ENCODE results near the gene DMAC2L. TPM values are rescaled to one million over a fixed set of nuclear protein-coding genes. Genes with fewer than 3 reads are reported as not detected.

Gene DMAC2L
- total RNA-seq, 1 experiment from 2014 or later, result 14.0 TPM

DNA sequence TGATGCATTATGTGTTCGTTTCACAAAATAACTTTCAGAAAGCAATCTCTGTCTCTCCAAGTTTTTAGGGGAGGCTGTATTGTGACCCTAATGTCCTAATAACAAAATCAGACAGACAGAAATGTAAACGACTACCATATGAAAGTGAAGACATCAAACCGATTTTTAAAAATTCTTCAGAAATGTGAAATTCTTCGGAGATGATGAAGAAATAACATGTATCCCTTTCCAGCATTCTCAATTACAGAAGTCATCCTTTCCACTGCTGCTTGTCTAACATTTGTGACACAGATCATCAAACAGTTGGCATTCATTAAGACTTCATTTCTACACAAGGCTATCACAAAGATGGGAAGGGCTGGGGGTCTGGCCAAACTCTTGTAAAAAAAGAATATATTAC lies 41.0 kb downstream of the DMAC2L start (continued):
- TF ChIP-seq SOX15 (CRISPR knock-in tag; IDR thresholded peaks at IDR 0.05) (no peak), NR1H2 (CRISPR knock-in tag; IDR thresholded peaks at IDR 0.05) (no peak), TEAD4 (CRISPR knock-in tag; IDR thresholded peaks at IDR 0.05) (no peak), MYBL2 (CRISPR knock-in tag; IDR thresholded peaks at IDR 0.05) (no peak), ZNF423 (CRISPR knock-in tag; IDR thresholded peaks at IDR 0.05) (no peak)
- TF ChIP-seq, protein P1, sequence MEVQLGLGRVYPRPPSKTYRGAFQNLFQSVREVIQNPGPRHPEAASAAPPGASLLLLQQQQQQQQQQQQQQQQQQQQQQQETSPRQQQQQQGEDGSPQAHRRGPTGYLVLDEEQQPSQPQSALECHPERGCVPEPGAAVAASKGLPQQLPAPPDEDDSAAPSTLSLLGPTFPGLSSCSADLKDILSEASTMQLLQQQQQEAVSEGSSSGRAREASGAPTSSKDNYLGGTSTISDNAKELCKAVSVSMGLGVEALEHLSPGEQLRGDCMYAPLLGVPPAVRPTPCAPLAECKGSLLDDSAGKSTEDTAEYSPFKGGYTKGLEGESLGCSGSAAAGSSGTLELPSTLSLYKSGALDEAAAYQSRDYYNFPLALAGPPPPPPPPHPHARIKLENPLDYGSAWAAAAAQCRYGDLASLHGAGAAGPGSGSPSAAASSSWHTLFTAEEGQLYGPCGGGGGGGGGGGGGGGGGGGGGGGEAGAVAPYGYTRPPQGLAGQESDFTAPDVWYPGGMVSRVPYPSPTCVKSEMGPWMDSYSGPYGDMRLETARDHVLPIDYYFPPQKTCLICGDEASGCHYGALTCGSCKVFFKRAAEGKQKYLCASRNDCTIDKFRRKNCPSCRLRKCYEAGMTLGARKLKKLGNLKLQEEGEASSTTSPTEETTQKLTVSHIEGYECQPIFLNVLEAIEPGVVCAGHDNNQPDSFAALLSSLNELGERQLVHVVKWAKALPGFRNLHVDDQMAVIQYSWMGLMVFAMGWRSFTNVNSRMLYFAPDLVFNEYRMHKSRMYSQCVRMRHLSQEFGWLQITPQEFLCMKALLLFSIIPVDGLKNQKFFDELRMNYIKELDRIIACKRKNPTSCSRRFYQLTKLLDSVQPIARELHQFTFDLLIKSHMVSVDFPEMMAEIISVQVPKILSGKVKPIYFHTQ (CRISPR knock-in tag; IDR thresholded peaks at IDR 0.05), result no peak
- TF ChIP-seq, protein P2, sequence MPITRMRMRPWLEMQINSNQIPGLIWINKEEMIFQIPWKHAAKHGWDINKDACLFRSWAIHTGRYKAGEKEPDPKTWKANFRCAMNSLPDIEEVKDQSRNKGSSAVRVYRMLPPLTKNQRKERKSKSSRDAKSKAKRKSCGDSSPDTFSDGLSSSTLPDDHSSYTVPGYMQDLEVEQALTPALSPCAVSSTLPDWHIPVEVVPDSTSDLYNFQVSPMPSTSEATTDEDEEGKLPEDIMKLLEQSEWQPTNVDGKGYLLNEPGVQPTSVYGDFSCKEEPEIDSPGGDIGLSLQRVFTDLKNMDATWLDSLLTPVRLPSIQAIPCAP (CRISPR knock-in tag; IDR thresholded peaks at IDR 0.05), result no peak
- TF ChIP-seq, protein P3, sequence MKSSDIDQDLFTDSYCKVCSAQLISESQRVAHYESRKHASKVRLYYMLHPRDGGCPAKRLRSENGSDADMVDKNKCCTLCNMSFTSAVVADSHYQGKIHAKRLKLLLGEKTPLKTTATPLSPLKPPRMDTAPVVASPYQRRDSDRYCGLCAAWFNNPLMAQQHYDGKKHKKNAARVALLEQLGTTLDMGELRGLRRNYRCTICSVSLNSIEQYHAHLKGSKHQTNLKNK (CRISPR knock-in tag; IDR thresholded peaks at IDR 0.05), result no peak
- TF ChIP-seq, protein P4, sequence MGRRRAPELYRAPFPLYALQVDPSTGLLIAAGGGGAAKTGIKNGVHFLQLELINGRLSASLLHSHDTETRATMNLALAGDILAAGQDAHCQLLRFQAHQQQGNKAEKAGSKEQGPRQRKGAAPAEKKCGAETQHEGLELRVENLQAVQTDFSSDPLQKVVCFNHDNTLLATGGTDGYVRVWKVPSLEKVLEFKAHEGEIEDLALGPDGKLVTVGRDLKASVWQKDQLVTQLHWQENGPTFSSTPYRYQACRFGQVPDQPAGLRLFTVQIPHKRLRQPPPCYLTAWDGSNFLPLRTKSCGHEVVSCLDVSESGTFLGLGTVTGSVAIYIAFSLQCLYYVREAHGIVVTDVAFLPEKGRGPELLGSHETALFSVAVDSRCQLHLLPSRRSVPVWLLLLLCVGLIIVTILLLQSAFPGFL (CRISPR knock-in tag; IDR thresholded peaks at IDR 0.05; ENCODE audit: borderline replicate concordance), result no peak

DNA sequence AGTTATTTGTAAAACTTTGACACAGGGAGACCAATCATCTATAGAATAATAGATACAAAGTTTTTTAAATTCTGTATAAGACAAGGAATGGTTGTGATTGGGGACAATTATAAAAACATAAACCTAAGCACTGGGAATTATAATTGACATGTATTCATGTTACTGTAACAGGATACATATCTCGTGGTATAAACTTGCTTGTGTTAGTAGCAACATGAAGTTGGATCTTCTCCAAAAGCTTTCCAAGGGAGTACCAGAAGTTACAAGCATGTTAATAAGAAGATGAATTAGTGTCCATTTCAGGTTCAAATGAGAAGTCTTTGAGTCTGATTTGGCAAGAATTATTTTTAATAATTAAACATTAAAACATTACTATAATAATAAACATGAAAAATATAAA lies 42.4 kb downstream of the DMAC2L start:
- ChIA-PET POLR2A (no interaction called here), CTCF (no interaction called here)
- no peaks in the 10 kb centered on the region for H3K36me3 Mint-ChIP-seq
- 0 out of 2 replicates have a peak, but pooled peaks cover 2% of the 10 kb centered on the region for H3K4me1 Mint-ChIP-seq
- no peak overlapping the region for H3K27ac Mint-ChIP-seq
- DNase-seq (ENCODE audit: low spot score), result no peak
- ATAC-seq, result no peak
- H3K4me3 Mint-ChIP-seq, result no peak overlapping the region
- no peaks in the 10 kb centered on the region for H3K9me3 Mint-ChIP-seq
- no peaks in the 10 kb centered on the region for H3K27me3 Mint-ChIP-seq (ENCODE audit: low read depth)
- TF ChIP-seq, protein P5, sequence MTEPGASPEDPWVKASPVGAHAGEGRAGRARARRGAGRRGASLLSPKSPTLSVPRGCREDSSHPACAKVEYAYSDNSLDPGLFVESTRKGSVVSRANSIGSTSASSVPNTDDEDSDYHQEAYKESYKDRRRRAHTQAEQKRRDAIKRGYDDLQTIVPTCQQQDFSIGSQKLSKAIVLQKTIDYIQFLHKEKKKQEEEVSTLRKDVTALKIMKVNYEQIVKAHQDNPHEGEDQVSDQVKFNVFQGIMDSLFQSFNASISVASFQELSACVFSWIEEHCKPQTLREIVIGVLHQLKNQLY (CRISPR knock-in tag; IDR thresholded peaks at IDR 0.05), result no peak
- TF ChIP-seq, protein P6, sequence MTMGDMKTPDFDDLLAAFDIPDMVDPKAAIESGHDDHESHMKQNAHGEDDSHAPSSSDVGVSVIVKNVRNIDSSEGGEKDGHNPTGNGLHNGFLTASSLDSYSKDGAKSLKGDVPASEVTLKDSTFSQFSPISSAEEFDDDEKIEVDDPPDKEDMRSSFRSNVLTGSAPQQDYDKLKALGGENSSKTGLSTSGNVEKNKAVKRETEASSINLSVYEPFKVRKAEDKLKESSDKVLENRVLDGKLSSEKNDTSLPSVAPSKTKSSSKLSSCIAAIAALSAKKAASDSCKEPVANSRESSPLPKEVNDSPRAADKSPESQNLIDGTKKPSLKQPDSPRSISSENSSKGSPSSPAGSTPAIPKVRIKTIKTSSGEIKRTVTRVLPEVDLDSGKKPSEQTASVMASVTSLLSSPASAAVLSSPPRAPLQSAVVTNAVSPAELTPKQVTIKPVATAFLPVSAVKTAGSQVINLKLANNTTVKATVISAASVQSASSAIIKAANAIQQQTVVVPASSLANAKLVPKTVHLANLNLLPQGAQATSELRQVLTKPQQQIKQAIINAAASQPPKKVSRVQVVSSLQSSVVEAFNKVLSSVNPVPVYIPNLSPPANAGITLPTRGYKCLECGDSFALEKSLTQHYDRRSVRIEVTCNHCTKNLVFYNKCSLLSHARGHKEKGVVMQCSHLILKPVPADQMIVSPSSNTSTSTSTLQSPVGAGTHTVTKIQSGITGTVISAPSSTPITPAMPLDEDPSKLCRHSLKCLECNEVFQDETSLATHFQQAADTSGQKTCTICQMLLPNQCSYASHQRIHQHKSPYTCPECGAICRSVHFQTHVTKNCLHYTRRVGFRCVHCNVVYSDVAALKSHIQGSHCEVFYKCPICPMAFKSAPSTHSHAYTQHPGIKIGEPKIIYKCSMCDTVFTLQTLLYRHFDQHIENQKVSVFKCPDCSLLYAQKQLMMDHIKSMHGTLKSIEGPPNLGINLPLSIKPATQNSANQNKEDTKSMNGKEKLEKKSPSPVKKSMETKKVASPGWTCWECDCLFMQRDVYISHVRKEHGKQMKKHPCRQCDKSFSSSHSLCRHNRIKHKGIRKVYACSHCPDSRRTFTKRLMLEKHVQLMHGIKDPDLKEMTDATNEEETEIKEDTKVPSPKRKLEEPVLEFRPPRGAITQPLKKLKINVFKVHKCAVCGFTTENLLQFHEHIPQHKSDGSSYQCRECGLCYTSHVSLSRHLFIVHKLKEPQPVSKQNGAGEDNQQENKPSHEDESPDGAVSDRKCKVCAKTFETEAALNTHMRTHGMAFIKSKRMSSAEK (CRISPR knock-in tag; IDR thresholded peaks at IDR 0.05; ENCODE audit: borderline replicate concordance), result no peak
- TF ChIP-seq, protein P7, sequence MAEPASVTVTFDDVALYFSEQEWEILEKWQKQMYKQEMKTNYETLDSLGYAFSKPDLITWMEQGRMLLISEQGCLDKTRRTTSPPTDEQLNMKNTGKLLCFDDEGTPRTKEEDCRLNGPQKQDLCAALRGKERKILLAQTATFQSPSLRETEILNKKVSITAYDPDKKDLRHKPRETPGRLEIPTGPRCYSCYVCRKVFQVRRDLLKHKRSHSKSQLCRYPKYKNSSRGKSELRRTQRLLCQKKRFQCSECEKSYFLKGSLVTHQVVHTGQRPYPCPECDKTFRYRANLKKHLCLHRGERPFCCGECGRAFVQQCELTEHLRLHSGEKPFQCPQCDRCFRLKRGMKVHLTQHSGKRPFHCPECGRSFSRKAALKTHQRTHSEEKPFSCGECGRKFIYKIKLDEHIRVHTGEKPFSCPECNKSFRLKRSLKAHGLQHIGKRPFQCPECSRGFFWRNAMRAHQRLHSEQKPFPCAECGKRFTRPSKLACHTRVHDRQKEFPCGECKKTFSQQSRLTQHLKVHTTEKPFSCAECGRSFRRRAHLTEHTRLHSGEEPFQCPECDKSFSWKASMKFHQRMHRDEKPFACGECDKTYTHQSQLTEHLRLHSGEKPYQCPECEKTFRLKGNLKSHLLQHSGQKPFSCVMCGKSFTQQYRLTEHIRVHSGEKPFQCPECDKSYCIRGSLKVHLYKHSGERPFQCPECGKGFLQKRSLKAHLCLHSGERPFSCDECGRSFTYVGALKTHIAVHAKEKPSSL (CRISPR knock-in tag; conservative IDR thresholded peaks at IDR 0.05), result no peak
- TF ChIP-seq, protein P8, sequence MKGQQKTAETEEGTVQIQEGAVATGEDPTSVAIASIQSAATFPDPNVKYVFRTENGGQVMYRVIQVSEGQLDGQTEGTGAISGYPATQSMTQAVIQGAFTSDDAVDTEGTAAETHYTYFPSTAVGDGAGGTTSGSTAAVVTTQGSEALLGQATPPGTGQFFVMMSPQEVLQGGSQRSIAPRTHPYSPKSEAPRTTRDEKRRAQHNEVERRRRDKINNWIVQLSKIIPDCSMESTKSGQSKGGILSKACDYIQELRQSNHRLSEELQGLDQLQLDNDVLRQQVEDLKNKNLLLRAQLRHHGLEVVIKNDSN (CRISPR knock-in tag; IDR thresholded peaks at IDR 0.05), result no peak
- no peak for TF ChIP-seq SMAD4 (CRISPR knock-in tag; IDR thresholded peaks at IDR 0.05)
- TF ChIP-seq CREB1 (CRISPR knock-in tag; IDR thresholded peaks at IDR 0.05), result no peak
- TF ChIP-seq ATF1 (CRISPR knock-in tag; IDR thresholded peaks at IDR 0.05), result no peak
- TF ChIP-seq ZNF263 (CRISPR knock-in tag; IDR thresholded peaks at IDR 0.05; ENCODE audit: low read depth), result no peak
- TF ChIP-seq, protein P9, sequence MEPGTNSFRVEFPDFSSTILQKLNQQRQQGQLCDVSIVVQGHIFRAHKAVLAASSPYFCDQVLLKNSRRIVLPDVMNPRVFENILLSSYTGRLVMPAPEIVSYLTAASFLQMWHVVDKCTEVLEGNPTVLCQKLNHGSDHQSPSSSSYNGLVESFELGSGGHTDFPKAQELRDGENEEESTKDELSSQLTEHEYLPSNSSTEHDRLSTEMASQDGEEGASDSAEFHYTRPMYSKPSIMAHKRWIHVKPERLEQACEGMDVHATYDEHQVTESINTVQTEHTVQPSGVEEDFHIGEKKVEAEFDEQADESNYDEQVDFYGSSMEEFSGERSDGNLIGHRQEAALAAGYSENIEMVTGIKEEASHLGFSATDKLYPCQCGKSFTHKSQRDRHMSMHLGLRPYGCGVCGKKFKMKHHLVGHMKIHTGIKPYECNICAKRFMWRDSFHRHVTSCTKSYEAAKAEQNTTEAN (CRISPR knock-in tag; IDR thresholded peaks at IDR 0.05), result no peak
- TF ChIP-seq, protein P10, sequence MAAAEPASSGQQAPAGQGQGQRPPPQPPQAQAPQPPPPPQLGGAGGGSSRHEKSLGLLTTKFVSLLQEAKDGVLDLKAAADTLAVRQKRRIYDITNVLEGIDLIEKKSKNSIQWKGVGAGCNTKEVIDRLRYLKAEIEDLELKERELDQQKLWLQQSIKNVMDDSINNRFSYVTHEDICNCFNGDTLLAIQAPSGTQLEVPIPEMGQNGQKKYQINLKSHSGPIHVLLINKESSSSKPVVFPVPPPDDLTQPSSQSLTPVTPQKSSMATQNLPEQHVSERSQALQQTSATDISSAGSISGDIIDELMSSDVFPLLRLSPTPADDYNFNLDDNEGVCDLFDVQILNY (CRISPR knock-in tag; IDR thresholded peaks at IDR 0.05), result no peak
- no peak for TF ChIP-seq RELA (CRISPR knock-in tag; IDR thresholded peaks at IDR 0.05; ENCODE audit: borderline replicate concordance)
- no peak for TF ChIP-seq CBFB (CRISPR knock-in tag; IDR thresholded peaks at IDR 0.05; ENCODE audit: low read depth)
